H1 (cell line): Measurements from ENCODE around the gene TBC1D3B. TPM values are rescaled to one million over a fixed set of nuclear protein-coding genes. Genes with fewer than 3 reads are reported as not detected.
"Not testable (repeated sequence)": the region's sequence is repeated elsewhere in the genome, so short reads cannot be mapped to it uniquely, and the experiment has no call there.

Source experiments
- CTCF ChIA-PET: fragments of 300-600 bp; sonication (Branson Sonifier 250); formaldehyde crosslinking; loops from one replicate; lab custom pipeline; 2021; ENCODE audit not compliant: partially characterized antibody; lab: Charles Lee
- POLR2A ChIA-PET: fragments of 300-600 bp; sonication (Branson Sonifier 250); formaldehyde crosslinking; loops from one replicate; lab custom pipeline; 2021; ENCODE audit warnings: inconsistent platforms; ENCODE audit not compliant: partially characterized antibody; lab: Charles Lee
- DNase-seq, 2 experiments: peaks; one replicate each; pipeline versions ENCODE4 v3.0.0 to v3.0.0-alpha.2; 2010 to 2022; ENCODE audit warnings: low spot score in 2 of 2, low read depth in 1 of 2, mixed read lengths in 1 of 2
- FAIRE-seq: peaks from 2 replicates; lab custom pipeline; 2011; peaks lifted over from hg19 to GRCh38; lab: Jason Lieb, UNC
- H2AFZ ChIP-seq: 2 replicates; pipeline ENCODE4 v1.8.1; 2012; ENCODE audit warnings: low read length, inconsistent platforms
- H2AK5ac ChIP-seq: 2 replicates; pipeline ENCODE4 v1.6.1; 2013; ENCODE audit warnings: low read depth, low read length
- H2BK120ac ChIP-seq: replicated peaks from 2 replicates; pipeline ENCODE3; 2013; ENCODE audit warnings: low read depth, low read length, inconsistent platforms
- H2BK12ac ChIP-seq: 2 replicates; pipeline ENCODE4 v1.6.1; 2013; ENCODE audit warnings: low read depth, low read length
- H2BK15ac ChIP-seq: 2 replicates; pipeline ENCODE4 v1.6.1; 2013; ENCODE audit warnings: low read length
- H2BK20ac ChIP-seq: 2 replicates; pipeline ENCODE4 v1.6.1; 2013; ENCODE audit warnings: low read length
- H2BK5ac ChIP-seq: 2 replicates; pipeline ENCODE4 v1.6.1; 2013; ENCODE audit warnings: low read depth, low read length
- H3K14ac ChIP-seq: 2 replicates; pipeline ENCODE4 v1.6.1; 2013; ENCODE audit warnings: inconsistent platforms; ENCODE audit not compliant: insufficient read length
- H3K18ac ChIP-seq: 2 replicates; pipeline ENCODE4 v1.6.1; 2013; ENCODE audit warnings: low read length; ENCODE audit errors: extremely low read depth
- H3K23ac ChIP-seq: 2 replicates; pipeline ENCODE4 v1.6.1; 2013; ENCODE audit warnings: inconsistent platforms; ENCODE audit not compliant: insufficient read length
- H3K23me2 ChIP-seq: 2 replicates; pipeline ENCODE4 v1.6.1; 2013; ENCODE audit warnings: low read depth, low read length
- H3K27ac ChIP-seq: 2 replicates; pipeline ENCODE4 v1.6.1; 2011; ENCODE audit warnings: low read depth, low read length, inconsistent platforms
- H3K27me3 ChIP-seq, 4 experiments: replicated peaks in 1 of 4; 1 replicate in 1 of 4; 2 replicates in 3 of 4; pipeline versions ENCODE4 v1.6.1 to v1.8.1; 2011 to 2013; ENCODE audit warnings: low read length in 3 of 4, mild to moderate bottlenecking in 3 of 4, inconsistent platforms in 2 of 4, mixed read lengths in 2 of 4, moderate library complexity in 1 of 4; ENCODE audit not compliant: control insufficient read depth in 3 of 4, insufficient read depth in 3 of 4; ENCODE audit errors: extremely low read depth in 1 of 4
- H3K36me3 ChIP-seq, 4 experiments: 2 replicates each; pipeline versions ENCODE4 v1.6.1 to v1.8.1; 2011 to 2013; ENCODE audit warnings: mild to moderate bottlenecking in 4 of 4, low read length in 3 of 4, moderate library complexity in 2 of 4, control low read depth in 1 of 4, inconsistent platforms in 1 of 4; ENCODE audit not compliant: insufficient read depth in 4 of 4, control insufficient read depth in 2 of 4
- H3K4ac ChIP-seq: replicated peaks from 2 replicates; pipeline ENCODE3; 2013; ENCODE audit warnings: low read length, low read depth, mixed read lengths, inconsistent platforms; ENCODE audit not compliant: insufficient read length
- H3K4me1 ChIP-seq, 4 experiments: replicated peaks in 1 of 4; 1 replicate in 1 of 4; 2 replicates in 3 of 4; pipeline versions ENCODE4 v1.6.1 to v1.8.1; 2011 to 2013; ENCODE audit warnings: low read length in 3 of 4, inconsistent platforms in 2 of 4, mixed read lengths in 1 of 4; ENCODE audit not compliant: insufficient read depth in 4 of 4, control insufficient read depth in 3 of 4
- H3K4me2 ChIP-seq, 2 experiments: 2 replicates each; pipeline versions ENCODE4 v1.6.1 to v1.8.1; 2011 to 2013; ENCODE audit warnings: low read depth in 2 of 2, low read length in 2 of 2, control low read depth in 1 of 2, inconsistent platforms in 1 of 2, mild to moderate bottlenecking in 1 of 2; ENCODE audit not compliant: insufficient read depth in 1 of 2
- H3K4me3 ChIP-seq, 4 experiments: fragments of 200-600, 300-600 bp in 1 of 4; sonication (generic), shearing (Covaris generic), sonication (Bioruptor Twin) in 1 of 4; 2 replicates each; pipeline versions ENCODE4 v1.5.1 to v1.8.1; 2011 to 2016; ENCODE audit warnings: low read length in 4 of 4, low read depth in 3 of 4, control low read depth in 2 of 4, inconsistent platforms in 2 of 4, mild to moderate bottlenecking in 2 of 4, mixed read lengths in 1 of 4, moderate library complexity in 1 of 4; ENCODE audit not compliant: insufficient read depth in 2 of 4; ENCODE audit errors: extremely low read depth in 1 of 4
- H3K56ac ChIP-seq: replicated peaks from 2 replicates; pipeline ENCODE3; 2013; ENCODE audit warnings: low read depth, mild to moderate bottlenecking, mixed read lengths, low read length, inconsistent platforms; ENCODE audit not compliant: insufficient read length
- H3K79me1 ChIP-seq: 2 replicates; pipeline ENCODE4 v1.6.1; 2013; ENCODE audit warnings: low read depth, low read length, control low read depth
- H3K79me2 ChIP-seq, 2 experiments: 2 replicates each; pipeline versions ENCODE4 v1.6.1 to v1.8.1; 2012 to 2013; ENCODE audit warnings: low read length in 2 of 2, mild to moderate bottlenecking in 2 of 2, inconsistent platforms in 1 of 2; ENCODE audit not compliant: insufficient read depth in 2 of 2, control insufficient read depth in 1 of 2
- H3K9ac ChIP-seq, 4 experiments: replicated peaks in 1 of 4; 1 replicate in 1 of 4; 2 replicates in 3 of 4; pipeline versions ENCODE4 v1.6.1 to v1.8.1; 2011 to 2013; ENCODE audit warnings: low read depth in 3 of 4, low read length in 3 of 4, control low read depth in 2 of 4, mild to moderate bottlenecking in 2 of 4, moderate library complexity in 2 of 4, inconsistent platforms in 1 of 4; ENCODE audit errors: extremely low read depth in 1 of 4
- H3K9me3 ChIP-seq, 2 experiments: 2 replicates each; pipeline versions ENCODE4 v1.6.1 to v1.8.1; 2012 to 2013; ENCODE audit warnings: mild to moderate bottlenecking in 2 of 2, moderate library complexity in 2 of 2, control low read depth in 1 of 2, inconsistent platforms in 1 of 2, low read depth in 1 of 2, low read length in 1 of 2, mixed read lengths in 1 of 2; ENCODE audit not compliant: insufficient read depth in 2 of 2
- H4K20me1 ChIP-seq, 2 experiments: replicated peaks in 1 of 2; 2 replicates each; pipeline versions ENCODE3 to v1.8.1; 2011 to 2013; ENCODE audit warnings: inconsistent platforms in 2 of 2, low read length in 2 of 2, mild to moderate bottlenecking in 1 of 2; ENCODE audit not compliant: insufficient read depth in 2 of 2, control insufficient read depth in 1 of 2
- H4K5ac ChIP-seq: 2 replicates; pipeline ENCODE4 v1.6.1; 2013; ENCODE audit warnings: low read length, low read depth, mixed read lengths, inconsistent platforms; ENCODE audit not compliant: insufficient read length
- H4K8ac ChIP-seq: 2 replicates; pipeline ENCODE4 v1.8.0; 2013; ENCODE audit warnings: mild to moderate bottlenecking, moderate library complexity, low read length, inconsistent platforms; ENCODE audit not compliant: insufficient read depth; ENCODE audit errors: extremely low read depth
- H4K91ac ChIP-seq: replicated peaks from 2 replicates; pipeline ENCODE3; 2013; ENCODE audit warnings: low read length, mixed read lengths, inconsistent platforms; ENCODE audit not compliant: insufficient read length
- WGBS, 2 experiments: shearing (Covaris generic) in 1 of 2; methylation state at CpG; one replicate each; pipeline versions ENCODE4 v1.1.6 to v1.1.7; 2013 to 2015; ENCODE audit warnings: low lambda C conversion rate in 2 of 2, mixed read lengths in 2 of 2, inconsistent platforms in 1 of 2, low coverage in 1 of 2, missing lambda C conversion rate in 1 of 2; ENCODE audit not compliant: insufficient replicate concordance in 2 of 2, insufficient coverage in 1 of 2, insufficient read length in 1 of 2; ENCODE audit errors: extremely low coverage in 1 of 2, missing lambda C conversion rate in 1 of 2; 5-methylcytosine and 5-hydroxymethylcytosine counted together
- polyA plus RNA-seq, 7 experiments: library from polyadenylated mRNA; depleted of rRNA in 3 of 7; stranded (reverse) in 5 of 7; unstranded in 2 of 7; fragments of >200 nt in 5 of 7; fragments of 200-250 nt in 2 of 7; gene quantifications; 1 replicate in 5 of 7; 2 replicates in 1 of 7; 4 replicates in 1 of 7; pipeline versions ENCODE4 v1.2.1 to v1.2.3, GENCODE V29; 2011 to 2013; ENCODE audit warnings: missing spikeins in 2 of 7, mixed read lengths in 2 of 7
- total RNA-seq: library from RNA; stranded (reverse); fragmentation: NEBNext Ultra II Directional; extraction: Animal tissue kit (Norgen Biotek cat#: 25700); gene quantifications from 2 replicates; pipeline ENCODE4 v1.2.1, GENCODE V29; 2021

The TBC1D3B gene
- total and polyA plus RNA-seq, 2 of the 8 experiments (the other 6 are each of a cell fraction or from before 2014, with no cell fraction given) = 0.54 to 6.2 TPM

GRCh38 chr17:36187943-36188665 is 11.7 kb upstream of the TBC1D3B start:
- H3K14ac ChIP-seq, H3K18ac ChIP-seq, DNase-seq, H3K4me2 ChIP-seq, H3K56ac ChIP-seq, H3K4ac ChIP-seq, H4K5ac ChIP-seq, H3K4me1 ChIP-seq, H4K91ac ChIP-seq, H3K9me3 ChIP-seq, H2BK120ac ChIP-seq, H3K23ac ChIP-seq, H3K79me2 ChIP-seq, H3K79me1 ChIP-seq, H2BK12ac ChIP-seq, FAIRE-seq, H3K36me3 ChIP-seq, H2BK15ac ChIP-seq, H2BK5ac ChIP-seq, H4K20me1 ChIP-seq, H3K4me3 ChIP-seq, H2BK20ac ChIP-seq, H3K23me2 ChIP-seq, H2AK5ac ChIP-seq, H2AFZ ChIP-seq, H3K9ac ChIP-seq, H3K27me3 ChIP-seq, H3K27ac ChIP-seq, H4K8ac ChIP-seq, POLR2A ChIA-PET: not testable (repeated sequence)
- 80% methylated on average over 5 of the region's 5 CpGs; no CpG with 5 or more reads in 1 of the 2 experiments for WGBS, 2 experiments
- CTCF ChIA-PET = interaction anchor here (0.8 kb wide), 1 partner anchor 11 kb away, joined by 3 read pairs; no protein-coding TSS in a partner anchor
